B cell (primary cell): ENCODE data around the gene CACHD1. TPM values are rescaled to one million over a fixed set of nuclear protein-coding genes. Genes with fewer than 3 reads are reported as not detected.

ENCODE experiments used
- ATAC-seq: fragments of 200-7000 bp; cut with Tn5 transposase; one replicate; pipeline ENCODE4 v1.10.0; 2021; ENCODE audit warnings: low read depth, mild to moderate bottlenecking, moderate number of reproducible peaks, moderate library complexity
- CTCF ChIA-PET: fragments of 350-600 bp; sonication (Branson Sonifier 250); formaldehyde crosslinking; loops from one replicate; lab custom pipeline; 2021; ENCODE audit warnings: antibody characterized with exemption, inconsistent platforms; lab: Charles Lee
- POLR2A ChIA-PET: fragments of 350-600 bp; sonication (Branson Sonifier 250); formaldehyde crosslinking; loops from one replicate; lab custom pipeline; 2021; ENCODE audit warnings: antibody characterized with exemption; lab: Charles Lee
- DNase-seq: peaks from one replicate; pipeline ENCODE4 v3.0.0; 2013
- H2AFZ ChIP-seq: 2 replicates; pipeline ENCODE4 v1.6.1; 2012; ENCODE audit warnings: mild to moderate bottlenecking, low read depth, low read length; ENCODE audit not compliant: insufficient read depth, poor library complexity, severe bottlenecking
- H3K27ac ChIP-seq, 2 donors: 1 replicate in 1 of 2; 2 replicates in 1 of 2; pipeline ENCODE4 v1.5.1; 2012 to 2013; ENCODE audit warnings: low read length in 2 of 2, mild to moderate bottlenecking in 2 of 2, moderate library complexity in 1 of 2
- H3K27me3 ChIP-seq, 4 experiments: fragments of 200-600 bp in 1 of 4; sonication (generic) in 1 of 4; replicated peaks in 1 of 4; 1 replicate in 2 of 4; 2 replicates in 2 of 4; pipeline versions ENCODE4 v1.6.1 to v1.7.0; 2013 to 2016; ENCODE audit warnings: low read length in 3 of 4, mild to moderate bottlenecking in 2 of 4, mixed read lengths in 1 of 4, moderate library complexity in 1 of 4; ENCODE audit not compliant: insufficient read depth in 4 of 4, control insufficient read depth in 3 of 4; ENCODE audit errors: control extremely low read depth in 1 of 4
- H3K36me3 ChIP-seq, 2 experiments: replicated peaks in 1 of 2; 1 replicate in 1 of 2; 2 replicates in 1 of 2; pipeline versions ENCODE4 v1.6.1 to v1.7.1; 2013; ENCODE audit warnings: low read length in 1 of 2; ENCODE audit not compliant: insufficient read depth in 2 of 2, control insufficient read depth in 1 of 2; ENCODE audit errors: control extremely low read depth in 1 of 2, extremely low read depth in 1 of 2
- H3K4me1 ChIP-seq, 2 donors: fragments of 200-600 bp in 1 of 2; sonication (generic) in 1 of 2; 1 replicate in 1 of 2; 2 replicates in 1 of 2; pipeline versions ENCODE4 v1.5.1 to v1.6.1; 2013 to 2017; ENCODE audit warnings: low read length in 2 of 2; ENCODE audit not compliant: control insufficient read depth in 2 of 2, insufficient read depth in 2 of 2
- H3K4me2 ChIP-seq: replicated peaks from 2 replicates; pipeline ENCODE3; 2012; ENCODE audit warnings: mild to moderate bottlenecking, low read depth, low read length; ENCODE audit not compliant: poor library complexity, severe bottlenecking
- H3K4me3 ChIP-seq, 5 experiments: fragments of 200-600 bp in 1 of 5; sonication (generic) in 1 of 5; 1 replicate in 3 of 5; 2 replicates in 2 of 5; pipeline versions ENCODE4 v1.5.1 to v1.7.0; 2011 to 2016; ENCODE audit warnings: low read length in 4 of 5, mild to moderate bottlenecking in 4 of 5, low read depth in 2 of 5, control low read depth in 1 of 5, moderate library complexity in 1 of 5; ENCODE audit not compliant: insufficient read depth in 1 of 5; ENCODE audit errors: control extremely low read depth in 1 of 5, extremely low read depth in 1 of 5
- H3K79me2 ChIP-seq: fragments of 200-600 bp; sonication (generic); one replicate; pipeline ENCODE4 v1.6.0; 2016; ENCODE audit warnings: low read length; ENCODE audit not compliant: control insufficient read depth, insufficient read depth
- H3K9ac ChIP-seq: fragments of 200-600 bp; sonication (generic); 2 replicates; pipeline ENCODE4 v1.6.1; 2017; ENCODE audit warnings: mild to moderate bottlenecking, low read length, moderate library complexity
- H3K9me3 ChIP-seq, 3 donors: one replicate each; pipeline versions ENCODE4 v1.6.1 to v1.7.1; 2013; ENCODE audit warnings: low read length in 2 of 3; ENCODE audit not compliant: control insufficient read depth in 2 of 3, insufficient read depth in 1 of 3; ENCODE audit errors: control extremely low read depth in 1 of 3
- H4K20me1 ChIP-seq: 2 replicates; pipeline ENCODE4 v1.6.0; 2012; ENCODE audit warnings: mild to moderate bottlenecking, low read length; ENCODE audit not compliant: insufficient read depth, control insufficient read depth, poor library complexity, severe bottlenecking
- H3K27ac Mint-ChIP-seq: one replicate; pipeline ENCODE4 v1.8.0; 2021; ENCODE audit warnings: mixed read lengths
- H3K27me3 Mint-ChIP-seq: one replicate; pipeline ENCODE4 v1.8.0; 2021; ENCODE audit warnings: mixed read lengths
- H3K4me1 Mint-ChIP-seq: one replicate; pipeline ENCODE4 v1.8.0; 2021; ENCODE audit warnings: mixed read lengths
- H3K4me3 Mint-ChIP-seq: one replicate; pipeline ENCODE4 v1.8.0; 2021; ENCODE audit warnings: mixed read lengths
- H3K9me3 Mint-ChIP-seq: one replicate; pipeline ENCODE4 v1.8.0; 2022; ENCODE audit warnings: mixed read lengths; ENCODE audit not compliant: insufficient read depth
- CTCF ChIP-seq: fragments of 200-600 bp; IDR thresholded peaks from one replicate; pipeline ENCODE4 v1.8.0; 2022; ENCODE audit warnings: antibody characterized with exemption, mild to moderate bottlenecking
- EZH2 ChIP-seq: IDR thresholded peaks from 2 replicates; pipeline ENCODE4 v1.6.1; 2012; ENCODE audit warnings: borderline replicate concordance, low read depth, mild to moderate bottlenecking, moderate library complexity, low read length; ENCODE audit not compliant: insufficient read depth, poor library complexity, severe bottlenecking
- WGBS: methylation state at CpG from one replicate; pipeline ENCODE4 v1.1.5; 2013; ENCODE audit warnings: missing lambda C conversion rate; ENCODE audit not compliant: insufficient coverage; 5-methylcytosine and 5-hydroxymethylcytosine counted together
- intact Hi-C: fragments of 100-400 bp; cut with micrococcal nuclease; formaldehyde crosslinking; loops from one replicate; pipeline ENCODE4 v1.10.0; 2022
- polyA plus RNA-seq: library from polyadenylated mRNA; depleted of rRNA; stranded (reverse); fragments of >200 nt; gene quantifications from 2 replicates; pipeline ENCODE4 v1.2.3, GENCODE V29; 2012
- total RNA-seq, 2 donors: library from RNA; stranded (reverse); fragments of 120-200 nt in 1 of 2; gene quantifications; 1 replicate in 1 of 2; 2 replicates in 1 of 2; pipeline versions ENCODE4 v1.2.3 to v1.2.4, GENCODE V29; 2013 to 2022

The CACHD1 gene
- total and polyA plus RNA-seq, 2 donors (not counting 1 experiment from before 2014, with no cell fraction given), result not detected

- no peaks in the 10 kb centered on the region for H3K27me3 ChIP-seq
- no peak overlapping the region for H3K4me2 ChIP-seq
- Mint-ChIP-seq H3K27me3 (peaks cover 12% of the 10 kb centered on the region), H3K4me3 (no peak overlapping the region), H3K9me3 (no peaks in the 10 kb centered on the region), H3K4me1 (no peaks in the 10 kb centered on the region), H3K27ac (no peak overlapping the region)
- no peaks in the 10 kb centered on the region for H3K4me1 ChIP-seq
- H3K36me3 ChIP-seq, result no peaks in the 10 kb centered on the region
- intact Hi-C loops, result loop anchor here (10.0 kb wide), 1 partner anchor 1568 kb away; no protein-coding TSS in a partner anchor
- ChIA-PET CTCF (interaction anchor here (0.8 to 4.9 kb wide), 11 partner anchors 9 to 407 kb away, joined by 3 to 45 read pairs (median 5); no protein-coding TSS in a partner anchor), POLR2A (no interaction called here)
- TF ChIP-seq EZH2 (no peak), CTCF (no peak)
- no peak overlapping the region for H3K9ac ChIP-seq
- no peak overlapping the region for H3K4me3 ChIP-seq
- H2AFZ ChIP-seq, result no peak overlapping the region
- H3K79me2 ChIP-seq, result no peaks in the 10 kb centered on the region
- no peak overlapping the region for H3K27ac ChIP-seq
- no peak for ATAC-seq
- no CpG with 5 or more reads among the region's 4 CpGs for WGBS
- no peaks in the 10 kb centered on the region for H4K20me1 ChIP-seq
- H3K9me3 ChIP-seq, result no peaks in the 10 kb centered on the region
- DNase-seq, result no peak
These were observed 206.5 kb downstream of the CACHD1 start for GRCh38 chr1:64676386-64676785.

- Histone ChIP-seq H3K79me2 (no peaks in the 10 kb centered on the region), H2AFZ (no peak overlapping the region), H4K20me1 (no peaks in the 10 kb centered on the region), H3K27me3 (no peaks in the 10 kb centered on the region), H3K27ac (no peak overlapping the region), H3K9ac (no peak overlapping the region), H3K36me3 (no peaks in the 10 kb centered on the region), H3K4me1 (no peaks in the 10 kb centered on the region), H3K4me3 (no peak overlapping the region), H3K9me3 (no peaks in the 10 kb centered on the region), H3K4me2 (no peak overlapping the region)
- Mint-ChIP-seq H3K9me3 (no peaks in the 10 kb centered on the region), H3K27ac (no peak overlapping the region), H3K27me3 (peaks cover 8% of the 10 kb centered on the region), H3K4me3 (no peak overlapping the region), H3K4me1 (no peaks in the 10 kb centered on the region)
- CTCF ChIA-PET, result interaction anchor here (0.7 to 4.9 kb wide), 7 partner anchors 8 to 1107 kb away, joined by 3 to 45 read pairs (median 4); no protein-coding TSS in a partner anchor
- ATAC-seq (no peak), DNase-seq (no peak)
- TF ChIP-seq EZH2 (no peak), CTCF (no peak)
- intact Hi-C loops, result loop anchor here (10.0 kb wide), 1 partner anchor 1567 kb away; no protein-coding TSS in a partner anchor
- POLR2A ChIA-PET, result no interaction called here
- WGBS, result 80% methylated on average over 1 of the region's 1 CpG
These were observed 207.6 kb downstream of the CACHD1 start for GRCh38 chr1:64677532-64677931.
